ENCODE measurements around the gene IGSF23. TPM values are rescaled to one million over a fixed set of nuclear protein-coding genes. Genes with fewer than 3 reads are reported as not detected.

The IGSF23 gene
- total and polyA plus RNA-seq, 2 of the 13 experiments (the other 11 are each of a cell fraction or from before 2014, with no cell fraction given) = 2.3 to 8.8 TPM

- TF ChIP-seq SIN3A (IDR thresholded peaks at IDR 0.05; ENCODE audit: borderline replicate concordance, low read depth, low read length) (no peak), EED (CRISPR knock-in tag; IDR thresholded peaks at IDR 0.05) (no peak), ZMYM3 (CRISPR knock-in tag; IDR thresholded peaks at IDR 0.05) (peak; percentile 58; the same call in 1 of the 2 replicates), ZNF513 (CRISPR knock-in tag; conservative IDR thresholded peaks at IDR 0.05) (no peak)
- in situ Hi-C loops (cut with HindIII; ENCODE audit: extremely low pct_ligation_motif_present, low pct_unique_long_range_greater_than_20kb) = no loop called here
These were observed 15.0 kb upstream of the IGSF23 start for GRCh38 chr19:44598355-44598754.

GRCh38 chr19:44598880-44599279 lies 14.5 kb upstream of the IGSF23 start:
- CTCF ChIA-PET (ENCODE audit: low intra/inter-chr PET ratio, low total read pairs) = no interaction called here
- no peak for ATAC-seq
- Histone ChIP-seq H3K4me3 (replicated peaks in 1 of 3; ENCODE audit: insufficient read depth in 1 of 3, low read depth in 2 of 3, low read length in 3 of 3) (no peak overlapping the region), H3K9me3 (ENCODE audit: low read length) (no peaks in the 10 kb centered on the region), H4K20me1 (ENCODE audit: insufficient read depth, low read length) (no peaks in the 10 kb centered on the region), H3K4me1 (ENCODE audit: insufficient read depth, low read length) (peaks cover 50% of the 10 kb centered on the region), H2AFZ (ENCODE audit: low read length) (no peak overlapping the region), H3K27ac (ENCODE audit: extremely low read length, insufficient read depth, low read length) (no peak overlapping the region), H3K79me2 (ENCODE audit: insufficient read depth, low read length) (no peaks in the 10 kb centered on the region), H3K9ac (ENCODE audit: insufficient read depth, low read depth, low read length) (no peak overlapping the region), H3K4me2 (ENCODE audit: low read depth, low read length) (no peak overlapping the region), H3K36me3 (replicated peaks in 1 of 2; ENCODE audit: control insufficient read depth in 1 of 2, insufficient read depth in 2 of 2, low read length in 2 of 2) (no peaks in the 10 kb centered on the region), H3K27me3 (ENCODE audit: control insufficient read depth in 1 of 2, insufficient read depth in 2 of 2, low read length in 2 of 2) (0 out of 5 replicates have a peak, but pooled peaks cover 0 to 1% of the 10 kb centered on the region in 2 experiments)
- no TSS peak for BruUV-seq (replicated peaks)
- POLR2A ChIA-PET = no interaction called here
- TF ChIP-seq BCL6 (CRISPR knock-in tag; IDR thresholded peaks at IDR 0.05) (0 out of 2 replicates have a peak, but pooled peaks have one; percentile 18), ZNF441 (CRISPR knock-in tag; IDR thresholded peaks at IDR 0.05; ENCODE audit: borderline replicate concordance) (no peak), CCDC6 (CRISPR knock-in tag; IDR thresholded peaks at IDR 0.05) (no peak), TFAP4 (IDR thresholded peaks at IDR 0.05; ENCODE audit: borderline replicate concordance, low read depth) (peak; percentile 47; the same call in 1 of the 2 replicates)
- intact Hi-C loops (cut with micrococcal nuclease; ENCODE audit: unreplicated experiment) (no loop called here), in situ Hi-C loops (cut with HindIII; ENCODE audit: extremely low pct_ligation_motif_present, low pct_unique_long_range_greater_than_20kb) (no loop called here)
- no peak for DNase-seq (ENCODE audit: low spot score)
- FAIRE-seq = no peak
- 23% methylated on average over 2 of the region's 3 CpGs for WGBS (ENCODE audit: low lambda C conversion rate)

More at GRCh38 chr19:44598355-44598754, 15.0 kb upstream of the IGSF23 start:
- no peak overlapping the region for H3K4me3 ChIP-seq (replicated peaks in 1 of 3; ENCODE audit: insufficient read depth in 1 of 3, low read depth in 2 of 3, low read length in 3 of 3)
- peaks cover 54% of the 10 kb centered on the region for H3K4me1 ChIP-seq (ENCODE audit: insufficient read depth, low read length)
- FAIRE-seq = no peak
- POLR2A ChIA-PET = interaction anchor here (0.7 kb wide), 1 partner anchor 15 kb away, joined by 3 read pairs; the partner anchor contains the start of gene IGSF23
- no peak overlapping the region for H3K4me2 ChIP-seq (ENCODE audit: low read depth, low read length)
- H3K9me3 ChIP-seq (ENCODE audit: low read length) = no peaks in the 10 kb centered on the region
- BruUV-seq (replicated peaks) = no TSS peak
- no peak for DNase-seq (ENCODE audit: low spot score)
- H3K27me3 ChIP-seq (ENCODE audit: control insufficient read depth in 1 of 2, insufficient read depth in 2 of 2, low read length in 2 of 2) = 0 out of 5 replicates have a peak, but pooled peaks cover 0 to 1% of the 10 kb centered on the region in 2 experiments
- intact Hi-C loops (cut with micrococcal nuclease; ENCODE audit: unreplicated experiment) = no loop called here
- no peaks in the 10 kb centered on the region for H3K79me2 ChIP-seq (ENCODE audit: insufficient read depth, low read length)
- CTCF ChIA-PET (ENCODE audit: low intra/inter-chr PET ratio, low total read pairs) = no interaction called here
- no peaks in the 10 kb centered on the region for H4K20me1 ChIP-seq (ENCODE audit: insufficient read depth, low read length)
- no peak overlapping the region for H2AFZ ChIP-seq (ENCODE audit: low read length)
- H3K27ac ChIP-seq (ENCODE audit: extremely low read length, insufficient read depth, low read length) = no peak overlapping the region
- H3K36me3 ChIP-seq (replicated peaks in 1 of 2; ENCODE audit: control insufficient read depth in 1 of 2, insufficient read depth in 2 of 2, low read length in 2 of 2) = no peaks in the 10 kb centered on the region
- no peak for ATAC-seq
- H3K9ac ChIP-seq (ENCODE audit: insufficient read depth, low read depth, low read length) = no peak overlapping the region
